Caco-2 (cell line): Measurements from ENCODE around the gene FKBP1A. TPM values are rescaled to one million over a fixed set of nuclear protein-coding genes. Genes with fewer than 3 reads are reported as not detected.

Experiments
- BruUV-seq: library from RNA; stranded (reverse); fragments of 400-500 nt; replicated peaks from 2 replicates; lab custom pipeline; 2021; lab: Mats Ljungman, UMichigan
- CTCF ChIA-PET: fragments of 300-600 bp; sonication (Branson Sonifier 250); formaldehyde crosslinking; loops from one replicate; lab custom pipeline; 2022; ENCODE audit warnings: antibody characterized with exemption; lab: Charles Lee
- POLR2A ChIA-PET: fragments of 300-600 bp; sonication (Branson Sonifier 250); formaldehyde crosslinking; loops from one replicate; lab custom pipeline; 2022; ENCODE audit warnings: antibody characterized with exemption; lab: Charles Lee
- DNase-seq, 2 experiments: peaks; one replicate each; pipeline versions ENCODE4 v3.0.0 to v3.0.0-alpha.2; 2020 to 2022
- H3K27me3 ChIP-seq: replicated peaks from 2 replicates; pipeline ENCODE4 v1.6.0; 2011; ENCODE audit warnings: low read length; ENCODE audit not compliant: control insufficient read depth, insufficient read depth
- H3K36me3 ChIP-seq: 2 replicates; pipeline ENCODE4 v1.5.1; 2011; ENCODE audit warnings: low read length; ENCODE audit not compliant: control insufficient read depth, insufficient read depth
- H3K4me1 ChIP-seq: fragments of 250-450 bp; sonication (Bioruptor Pico); 2 replicates; pipeline ENCODE4 v1.5.1; 2020; ENCODE audit warnings: mild to moderate bottlenecking
- H3K4me3 ChIP-seq: 2 replicates; pipeline ENCODE4 v1.5.1; 2011; ENCODE audit warnings: low read depth, mild to moderate bottlenecking, control low read depth, low read length
- H3K9me3 ChIP-seq: fragments of 250-450 bp; sonication (Bioruptor Pico); 2 replicates; pipeline ENCODE4 v1.5.1; 2020; ENCODE audit warnings: mild to moderate bottlenecking, moderate library complexity
- H3K27ac Mint-ChIP-seq: one replicate; pipeline ENCODE4 v1.8.0; 2022; ENCODE audit warnings: mixed read lengths; ENCODE audit not compliant: unreplicated experiment
- H3K27me3 Mint-ChIP-seq: one replicate; pipeline ENCODE4 v1.8.0; 2022; ENCODE audit warnings: mixed read lengths; ENCODE audit not compliant: insufficient read depth, unreplicated experiment
- H3K36me3 Mint-ChIP-seq: one replicate; pipeline ENCODE4 v1.8.0; 2022; ENCODE audit warnings: mild to moderate bottlenecking, mixed read lengths; ENCODE audit not compliant: insufficient read depth, unreplicated experiment
- H3K4me1 Mint-ChIP-seq: one replicate; pipeline ENCODE4 v1.8.0; 2022; ENCODE audit warnings: low read depth, mixed read lengths; ENCODE audit not compliant: unreplicated experiment
- H3K4me3 Mint-ChIP-seq: one replicate; pipeline ENCODE4 v1.8.0; 2022; ENCODE audit warnings: mild to moderate bottlenecking, moderate library complexity, mixed read lengths; ENCODE audit not compliant: unreplicated experiment
- H3K9me3 Mint-ChIP-seq: one replicate; pipeline ENCODE4 v1.8.0; 2022; ENCODE audit warnings: mixed read lengths; ENCODE audit not compliant: unreplicated experiment
- intact Hi-C: fragments of 100-400 bp; cut with micrococcal nuclease; formaldehyde crosslinking; loops from one replicate; pipeline ENCODE4 v1.10.0; 2022; ENCODE audit not compliant: unreplicated experiment
- total RNA-seq: library from RNA; stranded (reverse); gene quantifications from 2 replicates; pipeline ENCODE4 v1.2.3, GENCODE V29; 2022
- TF ChIP-seq, protein P1 (sequence below), 2 experiments: fragments of 200-600 bp in 1 of 2; IDR thresholded peaks; 1 replicate in 1 of 2; 2 replicates in 1 of 2; pipeline versions ENCODE4 v1.5.1 to v1.8.0; 2011 to 2022; ENCODE audit warnings: antibody characterized with exemption in 1 of 2, control low read depth in 1 of 2, inconsistent platforms in 1 of 2, low read depth in 1 of 2, low read length in 1 of 2, mild to moderate bottlenecking in 1 of 2, moderate library complexity in 1 of 2; ENCODE audit not compliant: insufficient read depth in 1 of 2, severe bottlenecking in 1 of 2, unreplicated experiment in 1 of 2

FKBP1A gene
- total RNA-seq, 1 experiment from 2014 or later = 220 TPM

DNA sequence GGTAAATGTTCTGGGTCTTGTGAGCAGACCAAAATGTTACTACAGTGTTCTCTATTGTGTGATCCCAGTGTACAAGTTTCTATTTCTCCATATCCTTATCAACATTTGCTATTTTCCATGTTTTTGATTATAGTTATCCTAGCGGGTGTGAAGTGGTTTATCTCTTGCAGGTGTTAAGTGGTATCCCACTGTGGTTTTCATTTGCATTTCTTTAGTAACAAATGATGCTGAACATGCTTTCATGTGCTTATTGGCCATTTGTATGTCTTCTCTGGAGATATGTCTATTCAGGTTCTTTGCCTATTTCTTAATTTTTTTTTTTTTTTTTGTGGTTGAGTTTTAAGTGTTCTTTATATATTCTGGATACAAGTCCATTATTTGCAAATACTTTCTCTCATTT, 38.3 kb upstream of the FKBP1A start:
- intact Hi-C loops = no loop called here
- no peaks in the 10 kb centered on the region for H3K4me1 ChIP-seq
- no peaks in the 10 kb centered on the region for H3K27me3 ChIP-seq
- CTCF ChIA-PET = interaction anchor here (0.6 kb wide), 1 partner anchor 73 kb away, joined by 4 read pairs; no protein-coding TSS in a partner anchor
- Mint-ChIP-seq H3K36me3 (no peaks in the 10 kb centered on the region), H3K9me3 (no peaks in the 10 kb centered on the region), H3K27ac (no peak overlapping the region), H3K4me1 (no peaks in the 10 kb centered on the region), H3K4me3 (no peak overlapping the region), H3K27me3 (peaks cover 7% of the 10 kb centered on the region)
- no peak for DNase-seq
- no peaks in the 10 kb centered on the region for H3K36me3 ChIP-seq
- BruUV-seq = no TSS peak
- H3K4me3 ChIP-seq = no peak overlapping the region
- POLR2A ChIA-PET = no interaction called here
- H3K9me3 ChIP-seq = no peaks in the 10 kb centered on the region
- TF ChIP-seq, protein P1, sequence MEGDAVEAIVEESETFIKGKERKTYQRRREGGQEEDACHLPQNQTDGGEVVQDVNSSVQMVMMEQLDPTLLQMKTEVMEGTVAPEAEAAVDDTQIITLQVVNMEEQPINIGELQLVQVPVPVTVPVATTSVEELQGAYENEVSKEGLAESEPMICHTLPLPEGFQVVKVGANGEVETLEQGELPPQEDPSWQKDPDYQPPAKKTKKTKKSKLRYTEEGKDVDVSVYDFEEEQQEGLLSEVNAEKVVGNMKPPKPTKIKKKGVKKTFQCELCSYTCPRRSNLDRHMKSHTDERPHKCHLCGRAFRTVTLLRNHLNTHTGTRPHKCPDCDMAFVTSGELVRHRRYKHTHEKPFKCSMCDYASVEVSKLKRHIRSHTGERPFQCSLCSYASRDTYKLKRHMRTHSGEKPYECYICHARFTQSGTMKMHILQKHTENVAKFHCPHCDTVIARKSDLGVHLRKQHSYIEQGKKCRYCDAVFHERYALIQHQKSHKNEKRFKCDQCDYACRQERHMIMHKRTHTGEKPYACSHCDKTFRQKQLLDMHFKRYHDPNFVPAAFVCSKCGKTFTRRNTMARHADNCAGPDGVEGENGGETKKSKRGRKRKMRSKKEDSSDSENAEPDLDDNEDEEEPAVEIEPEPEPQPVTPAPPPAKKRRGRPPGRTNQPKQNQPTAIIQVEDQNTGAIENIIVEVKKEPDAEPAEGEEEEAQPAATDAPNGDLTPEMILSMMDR (IDR thresholded peaks at IDR 0.05; ENCODE audit: insufficient read depth in 1 of 2, low read depth in 1 of 2, low read length in 1 of 2, severe bottlenecking in 1 of 2, unreplicated experiment in 1 of 2) = no peak

DNA sequence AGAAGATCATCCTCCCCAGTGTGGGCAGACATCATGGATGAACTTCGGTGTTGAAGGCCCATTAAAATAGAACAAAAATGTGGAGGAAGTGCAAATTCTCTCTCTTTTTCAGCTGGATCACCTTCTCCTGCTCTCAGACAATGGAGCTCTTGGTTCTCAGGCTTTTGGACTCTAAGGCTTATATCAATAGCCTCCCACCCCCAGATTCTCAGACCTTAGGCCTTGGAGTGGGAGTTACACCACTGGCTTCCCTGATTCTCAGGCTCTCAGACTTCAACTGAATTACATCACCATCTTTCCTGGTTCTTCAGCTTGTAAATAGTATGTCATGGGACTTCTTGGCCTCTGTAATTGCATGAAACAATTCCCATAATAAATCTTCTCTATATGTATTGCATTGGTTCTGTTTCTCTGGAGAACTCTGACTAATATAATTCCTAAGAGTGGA, 37.2 kb upstream of the FKBP1A start:
- no peak for DNase-seq
- H3K9me3 Mint-ChIP-seq = no peaks in the 10 kb centered on the region
- Histone ChIP-seq H3K27me3 (no peaks in the 10 kb centered on the region), H3K4me3 (no peak overlapping the region), H3K4me1 (no peaks in the 10 kb centered on the region), H3K9me3 (no peaks in the 10 kb centered on the region), H3K36me3 (no peaks in the 10 kb centered on the region)
- TF ChIP-seq, protein P1 (IDR thresholded peaks at IDR 0.05; ENCODE audit: insufficient read depth in 1 of 2, low read depth in 1 of 2, low read length in 1 of 2, severe bottlenecking in 1 of 2, unreplicated experiment in 1 of 2) = no peak
- POLR2A ChIA-PET = no interaction called here
- H3K4me3 Mint-ChIP-seq = no peak overlapping the region
- no TSS peak for BruUV-seq
- intact Hi-C loops = no loop called here
- H3K4me1 Mint-ChIP-seq = no peaks in the 10 kb centered on the region
- no peaks in the 10 kb centered on the region for H3K36me3 Mint-ChIP-seq
- CTCF ChIA-PET = no interaction called here
- H3K27me3 Mint-ChIP-seq = peaks cover 7% of the 10 kb centered on the region
- no peak overlapping the region for H3K27ac Mint-ChIP-seq

DNA sequence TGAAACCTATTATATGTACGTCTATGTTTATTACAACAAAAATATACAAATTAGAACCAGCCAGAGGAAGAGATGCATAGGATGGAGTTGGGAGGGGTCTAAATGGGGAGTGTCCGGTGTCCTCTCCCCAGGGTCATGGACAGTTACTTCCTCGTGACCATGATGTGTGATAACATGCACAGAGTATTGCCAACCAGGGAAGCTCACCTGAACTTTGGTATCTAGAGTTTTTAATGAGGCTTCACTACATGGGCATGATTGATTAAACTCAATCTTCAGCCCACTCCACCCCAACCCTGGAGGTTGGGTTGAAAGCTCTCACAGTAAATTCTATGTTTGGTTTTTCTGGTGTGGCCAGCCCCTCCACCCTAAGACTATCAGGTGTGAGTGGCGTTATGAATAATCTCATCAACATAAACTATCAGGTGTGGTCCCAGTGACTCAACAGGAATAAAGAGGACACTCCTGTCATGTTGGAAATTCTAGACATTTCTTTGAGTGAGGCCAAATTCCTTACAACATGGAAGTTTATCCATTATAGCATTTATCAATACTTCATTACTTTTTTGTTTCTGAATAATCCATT, 36.4 kb upstream of the FKBP1A start:
- POLR2A ChIA-PET = no interaction called here
- H3K4me3 Mint-ChIP-seq = no peak overlapping the region
- Histone ChIP-seq H3K36me3 (no peaks in the 10 kb centered on the region), H3K9me3 (no peaks in the 10 kb centered on the region), H3K27me3 (no peaks in the 10 kb centered on the region), H3K4me3 (no peak overlapping the region), H3K4me1 (no peaks in the 10 kb centered on the region)
- no peak overlapping the region for H3K27ac Mint-ChIP-seq
- intact Hi-C loops = no loop called here
- CTCF ChIA-PET = no interaction called here
- no TSS peak for BruUV-seq
- no peak for DNase-seq
- H3K9me3 Mint-ChIP-seq = no peaks in the 10 kb centered on the region
- no peaks in the 10 kb centered on the region for H3K4me1 Mint-ChIP-seq
- H3K27me3 Mint-ChIP-seq = peaks cover 7% of the 10 kb centered on the region
- H3K36me3 Mint-ChIP-seq = no peaks in the 10 kb centered on the region
- TF ChIP-seq, protein P1 (IDR thresholded peaks at IDR 0.05; ENCODE audit: insufficient read depth in 1 of 2, low read depth in 1 of 2, low read length in 1 of 2, severe bottlenecking in 1 of 2, unreplicated experiment in 1 of 2) = no peak
